ENCODE data around the gene CACTIN. TPM values are rescaled to one million over a fixed set of nuclear protein-coding genes. Genes with fewer than 3 reads are reported as not detected.
"Not testable (repeated sequence)": the region's sequence is repeated elsewhere in the genome, so short reads cannot be mapped to it uniquely, and the experiment has no call there.

The CACTIN gene
- 27.7 TPM for polyA plus RNA-seq (2013, experiment 1 of 2; ENCODE audit: insufficient read length)
- polyA plus RNA-seq (2013, experiment 2 of 2; ENCODE audit: insufficient read length), result 23.1 TPM

DNA sequence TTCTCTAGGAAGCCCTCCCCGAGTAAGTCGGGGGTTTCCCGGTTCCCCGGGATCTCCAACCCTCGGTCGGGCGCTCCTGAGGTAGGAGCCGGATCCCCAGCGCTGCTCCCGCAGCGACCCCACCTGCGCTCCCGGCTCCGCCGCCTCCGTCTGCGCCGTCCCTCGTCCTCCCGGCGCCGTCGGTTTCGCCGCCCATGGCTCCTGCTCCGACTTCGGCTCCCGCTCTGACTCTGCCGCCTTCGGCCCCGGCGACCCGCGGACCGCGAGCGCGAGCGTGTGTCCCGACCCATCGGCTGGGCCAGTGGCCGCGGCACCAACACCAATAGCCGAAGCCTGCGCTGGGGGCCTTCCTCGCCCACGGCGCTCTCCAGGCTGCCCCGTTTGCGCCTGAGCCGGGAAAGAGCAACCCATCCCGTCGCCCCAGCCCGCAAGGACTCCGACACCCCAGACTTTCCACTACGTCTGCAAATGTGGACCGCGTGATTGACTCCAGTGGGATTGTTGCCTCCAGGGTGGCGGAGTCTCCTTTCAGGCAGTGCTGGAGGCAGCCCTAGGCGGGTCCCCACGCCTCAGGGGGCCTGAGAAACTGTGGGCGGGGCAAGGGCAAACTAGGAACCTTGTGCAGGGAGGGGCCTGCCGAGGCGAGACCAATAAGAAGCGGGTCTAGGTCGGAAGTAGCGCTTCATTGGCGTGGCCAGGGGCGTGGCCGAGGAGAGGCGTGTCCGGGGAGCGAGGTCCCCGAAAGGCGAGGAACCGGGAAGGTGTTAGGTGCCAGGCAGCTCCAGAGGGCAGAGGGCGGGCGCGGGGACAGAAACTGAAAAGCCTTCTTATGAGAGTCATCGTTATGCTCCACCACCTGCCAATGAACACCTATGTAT, at the start of gene CACTIN:
Gene CACTIN, minus strand, starts transcription at position 318 of the 878 bp plus-strand sequence. Its CDS starts 28 bp downstream, at position 290.
- DNase-seq, result peak; percentile 99

DNA sequence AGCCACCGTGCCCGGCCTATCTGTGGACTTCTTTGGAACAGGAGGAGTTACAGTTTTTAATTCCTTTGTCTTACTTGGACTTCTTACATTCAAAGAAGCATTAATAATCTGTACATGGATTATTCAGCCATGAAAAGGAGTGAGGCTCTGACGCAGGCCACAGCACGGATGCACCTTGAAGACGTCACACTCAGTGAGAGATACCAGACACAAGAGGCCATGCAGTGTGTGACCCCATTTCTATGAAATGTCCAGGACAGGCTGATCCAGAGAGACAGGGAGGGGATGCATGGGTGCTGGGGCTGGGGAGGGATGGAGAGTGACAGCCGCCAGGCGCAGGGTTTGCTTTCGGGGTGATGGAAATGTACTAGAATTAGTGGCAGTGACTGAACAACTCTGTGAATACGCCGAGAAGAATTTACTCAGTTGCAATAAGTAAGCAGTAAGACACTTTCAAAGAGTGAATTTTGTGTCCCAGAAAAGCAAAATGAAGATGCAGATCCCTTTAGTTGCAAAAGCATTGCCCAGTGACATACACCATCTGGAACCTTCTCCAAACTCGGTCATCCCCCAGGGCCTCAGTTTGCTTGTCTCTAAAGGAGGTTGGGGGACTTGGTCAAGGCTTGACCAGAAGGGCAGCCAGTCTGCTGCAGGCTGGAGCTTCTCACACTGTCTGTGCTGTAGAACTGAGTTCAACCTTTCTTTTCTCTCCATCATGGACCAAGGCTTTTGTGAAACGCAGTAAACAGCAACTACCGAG, 48.4 kb upstream of the CACTIN start:
- DNase-seq, result no peak

DNA sequence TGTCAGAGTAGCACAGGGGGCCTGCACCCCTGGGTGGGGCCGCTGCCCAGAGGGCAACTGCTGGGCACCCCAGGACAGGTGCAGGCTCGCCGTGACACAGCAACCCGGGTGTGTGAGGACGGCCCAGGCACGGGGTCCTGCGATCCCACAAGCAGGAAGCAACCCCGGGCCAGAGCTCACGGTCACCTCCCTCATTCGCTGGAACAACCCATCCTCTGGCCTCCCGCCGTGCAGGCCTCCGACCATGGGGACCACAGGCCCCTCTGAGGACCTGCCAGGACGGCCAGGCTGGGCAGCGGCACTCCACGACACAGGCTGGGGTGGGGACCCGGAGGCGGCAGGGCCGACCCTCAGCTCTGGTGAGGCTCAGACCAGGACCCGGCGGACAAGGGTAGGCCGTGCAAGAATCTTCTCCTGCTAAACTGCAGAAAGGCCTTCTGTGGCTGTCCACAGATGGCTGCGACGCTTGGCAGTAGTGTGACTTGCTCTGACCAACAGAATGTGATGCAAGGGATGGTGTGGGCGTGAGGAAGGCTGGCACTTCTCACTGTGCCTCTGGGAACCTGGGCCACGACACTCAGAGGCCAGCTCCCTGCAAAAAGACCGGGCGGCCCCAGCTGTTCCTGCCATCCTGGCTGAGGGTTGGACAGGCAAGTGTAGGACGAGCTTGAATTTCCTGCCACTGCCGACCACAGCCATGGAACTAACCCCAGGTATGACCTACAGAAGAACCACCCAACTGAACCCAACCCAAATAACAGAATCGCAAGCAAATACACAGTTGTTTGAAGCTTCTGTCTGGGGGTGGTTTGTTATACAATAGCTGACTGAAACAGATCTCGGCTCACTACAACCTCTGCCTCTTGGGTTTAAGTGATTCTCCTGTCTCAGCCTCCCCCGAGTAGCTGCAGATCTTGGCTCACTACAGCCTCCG, 47.2 kb upstream of the CACTIN start:
- DNase-seq, result no peak

DNA sequence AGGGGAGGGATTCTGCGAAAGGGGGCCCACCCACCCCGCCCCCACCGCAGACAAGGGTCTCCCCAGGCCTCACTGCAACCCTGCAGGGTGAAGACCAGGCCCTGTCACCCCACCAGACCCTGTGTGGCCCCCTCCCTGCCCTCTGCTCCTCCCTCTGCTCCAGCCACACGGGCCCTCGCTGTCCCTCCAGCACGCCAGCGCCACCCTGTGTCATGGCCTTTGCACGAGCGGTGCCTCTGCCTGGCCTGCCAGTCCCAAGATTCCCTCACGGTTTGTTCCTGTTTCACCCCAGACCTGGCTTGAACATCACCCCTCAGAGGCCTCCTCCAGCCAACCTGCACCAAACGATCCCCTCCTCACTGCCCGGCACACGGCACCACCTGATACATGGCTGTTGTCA, 46.4 kb upstream of the CACTIN start:
- no peak for DNase-seq

DNA sequence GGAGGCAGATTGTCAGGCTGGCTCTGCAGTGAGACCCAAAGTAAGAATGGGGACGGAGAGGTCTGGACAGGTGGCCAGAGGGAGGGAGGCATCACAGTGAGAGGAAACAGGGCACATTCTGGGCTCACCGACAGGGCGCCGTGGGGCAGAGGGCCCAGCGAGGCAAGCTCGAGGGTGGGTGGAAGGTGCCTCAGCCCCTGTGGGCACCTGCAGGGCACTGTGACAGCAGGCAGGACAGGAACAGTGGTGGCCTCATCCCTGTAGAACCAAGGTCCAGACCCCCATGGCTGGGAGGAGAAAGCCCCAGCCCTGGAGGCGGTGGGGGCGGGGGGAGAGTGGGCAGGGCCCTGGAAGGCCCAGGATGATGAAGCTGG, 46.0 kb upstream of the CACTIN start:
- DNase-seq, result no peak

DNA sequence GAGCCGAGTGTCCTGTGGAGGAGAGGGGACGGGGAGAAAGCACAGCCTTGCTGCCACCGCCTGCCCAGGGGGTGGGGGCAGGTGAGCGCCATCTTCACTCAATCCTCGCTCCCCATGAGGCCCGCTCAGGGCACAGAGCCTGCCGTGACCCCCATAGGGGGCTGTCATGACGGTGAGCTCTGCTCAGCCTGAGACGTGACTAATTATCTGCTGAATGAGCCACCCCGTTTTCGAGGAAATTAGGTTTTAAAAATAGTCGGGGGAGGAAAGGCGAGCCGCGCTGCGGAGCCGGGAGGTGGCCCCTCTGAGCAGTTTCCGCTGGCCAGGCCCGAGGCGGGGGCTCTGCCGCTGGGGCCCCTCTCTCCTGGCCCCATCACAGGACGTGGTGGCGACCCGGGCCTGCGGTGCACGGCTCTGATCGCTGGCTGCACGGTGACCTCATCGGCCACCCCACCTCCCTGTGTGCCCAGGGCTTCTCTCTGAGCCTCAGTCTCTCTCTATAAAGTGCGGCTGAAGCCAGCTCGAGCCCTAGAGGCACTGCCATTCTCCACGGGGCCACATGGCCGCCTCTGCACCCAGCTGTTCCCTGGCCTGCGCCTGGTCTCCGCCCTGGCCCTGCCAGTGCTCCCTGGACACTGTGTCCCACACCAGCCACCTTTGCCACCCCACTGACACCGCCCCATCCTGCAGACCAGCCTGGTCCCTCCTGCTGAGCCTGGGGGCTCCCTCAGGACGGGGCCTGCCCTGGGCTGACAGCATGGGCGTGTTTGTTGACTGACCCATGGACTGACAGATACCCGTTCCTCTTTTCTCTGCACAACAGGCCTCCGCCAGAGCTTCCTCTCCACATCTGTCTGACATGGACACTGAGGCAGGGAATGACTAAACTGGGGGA, 45.3 kb upstream of the CACTIN start:
- no peak for DNase-seq

DNA sequence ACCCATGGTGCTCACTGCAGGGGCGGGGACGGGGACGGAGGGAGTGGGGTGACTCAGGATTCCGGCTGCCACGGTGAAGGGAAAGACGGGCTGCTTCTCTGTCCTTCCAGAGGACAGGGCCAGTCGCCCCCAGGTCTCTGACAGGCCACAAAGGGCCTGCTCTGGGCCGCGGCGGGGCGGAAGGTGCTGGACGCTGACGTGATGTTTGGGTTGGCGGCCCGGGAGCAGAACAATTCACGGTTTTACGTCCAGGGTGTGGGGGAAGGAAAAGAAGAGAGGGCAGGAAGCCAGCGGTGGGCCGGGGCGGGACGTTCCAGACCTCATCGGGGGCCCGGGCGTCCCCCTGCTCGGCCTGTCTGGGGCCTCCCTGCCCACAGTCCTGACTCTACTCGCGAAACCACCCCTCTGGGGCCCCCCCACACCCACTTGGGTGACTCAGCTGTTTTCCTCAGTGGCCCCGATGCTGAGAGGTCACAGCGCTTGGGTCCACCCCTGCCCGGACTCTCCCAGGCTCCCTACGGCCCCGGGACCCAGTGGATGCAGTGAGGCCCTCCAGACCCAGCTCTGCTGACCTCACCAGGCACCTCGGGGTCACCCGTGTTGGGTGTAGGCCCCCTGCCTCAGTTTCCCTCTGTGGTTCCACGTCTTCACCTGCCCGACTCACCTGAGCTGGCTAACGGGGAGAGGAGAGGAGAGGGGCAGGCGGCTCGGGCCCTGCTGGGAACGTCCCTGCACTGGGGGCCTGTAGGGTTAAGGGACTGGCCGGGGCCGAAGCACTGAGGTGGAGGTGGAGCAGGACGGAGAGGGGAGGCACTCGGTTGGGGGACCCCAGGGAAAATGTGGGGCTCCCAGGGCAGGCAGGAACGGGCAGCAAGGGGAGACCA, 44.4 kb upstream of the CACTIN start:
- peak; percentile 19 for DNase-seq

DNA sequence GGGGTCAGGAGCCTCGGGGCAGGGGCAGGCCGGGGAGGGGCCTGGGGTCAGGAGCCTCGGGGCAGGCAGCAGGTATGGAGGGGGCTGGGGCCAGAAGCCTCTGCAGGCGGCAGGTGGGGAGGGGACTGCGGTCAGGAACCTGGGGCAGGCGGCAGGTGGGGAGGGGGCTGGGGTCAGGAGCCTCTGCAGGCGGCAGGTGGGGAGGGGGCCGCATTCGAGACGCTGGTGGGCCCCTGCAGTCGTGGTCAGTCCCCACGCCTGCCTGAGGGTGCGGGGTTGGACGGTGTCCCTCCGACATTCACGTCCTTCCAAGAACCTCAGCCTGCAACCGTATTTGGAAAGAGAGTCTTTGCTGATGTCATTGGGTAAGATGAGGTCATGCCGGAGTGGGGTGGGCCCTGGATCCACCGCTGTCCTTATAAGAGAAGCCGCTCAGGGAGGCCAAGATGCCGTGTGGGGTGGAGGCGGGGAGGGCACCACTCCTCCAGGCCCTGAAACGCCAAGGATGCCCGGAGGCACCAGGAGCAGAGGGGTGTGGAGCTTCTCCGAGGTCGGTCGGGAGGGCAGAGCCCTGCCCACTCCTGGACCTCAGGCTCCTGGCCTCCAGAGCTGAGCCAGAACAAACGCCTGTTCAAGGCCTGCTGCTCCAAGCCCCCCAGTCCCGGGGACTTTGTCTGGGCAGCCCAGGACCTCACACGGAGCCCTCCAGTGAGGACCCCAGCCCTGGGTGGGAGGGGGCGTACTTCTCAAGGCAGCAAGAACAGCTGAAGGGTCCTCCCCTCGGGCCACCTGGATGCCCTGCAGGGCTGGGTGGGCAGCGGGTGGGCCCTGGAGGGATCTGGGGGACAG, 43.6 kb upstream of the CACTIN start:
- peak; percentile 65 for DNase-seq

DNA sequence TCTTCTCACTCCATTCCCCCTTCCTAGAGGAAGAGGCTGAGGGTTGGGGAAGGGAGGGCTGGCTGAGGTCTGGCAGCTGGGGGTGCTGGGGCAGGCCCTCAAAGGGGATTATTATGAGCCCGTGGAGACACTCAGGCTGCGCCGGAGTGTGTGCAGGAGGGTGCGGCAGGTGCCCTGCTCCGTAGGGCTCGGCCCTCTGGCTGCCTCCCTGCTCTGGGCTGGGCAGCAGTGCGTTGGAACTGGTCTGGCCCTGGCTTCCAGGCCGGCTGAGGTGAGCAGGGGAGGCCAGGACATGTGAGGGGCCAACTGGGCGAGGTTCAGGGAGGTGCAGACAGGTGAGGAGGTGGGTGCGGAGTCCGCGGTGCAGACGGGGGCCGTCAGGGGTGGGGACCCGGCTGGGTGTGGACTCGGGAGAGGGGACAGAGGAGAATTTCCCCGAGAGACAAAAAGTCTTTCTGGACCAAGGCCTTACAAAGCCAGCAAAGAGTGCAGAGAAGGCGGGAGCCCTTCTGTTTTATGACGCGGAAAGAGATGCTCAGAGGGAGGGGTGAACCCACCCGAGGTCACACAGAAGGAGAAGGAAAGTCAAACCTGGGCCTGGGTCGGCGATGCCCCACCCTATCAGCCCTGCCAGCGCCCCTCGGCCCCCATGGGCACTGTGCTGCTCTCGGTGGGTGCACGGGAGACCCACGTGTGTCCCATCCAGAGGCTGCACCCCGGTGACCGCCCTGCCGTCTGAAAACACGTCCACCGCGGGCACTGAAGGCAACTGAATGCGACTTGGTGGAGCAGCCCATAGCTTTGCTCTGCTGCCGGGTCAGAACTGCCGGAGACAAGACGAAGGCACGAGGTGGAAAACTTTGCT, 42.7 kb upstream of the CACTIN start:
- DNase-seq, result no peak

DNA sequence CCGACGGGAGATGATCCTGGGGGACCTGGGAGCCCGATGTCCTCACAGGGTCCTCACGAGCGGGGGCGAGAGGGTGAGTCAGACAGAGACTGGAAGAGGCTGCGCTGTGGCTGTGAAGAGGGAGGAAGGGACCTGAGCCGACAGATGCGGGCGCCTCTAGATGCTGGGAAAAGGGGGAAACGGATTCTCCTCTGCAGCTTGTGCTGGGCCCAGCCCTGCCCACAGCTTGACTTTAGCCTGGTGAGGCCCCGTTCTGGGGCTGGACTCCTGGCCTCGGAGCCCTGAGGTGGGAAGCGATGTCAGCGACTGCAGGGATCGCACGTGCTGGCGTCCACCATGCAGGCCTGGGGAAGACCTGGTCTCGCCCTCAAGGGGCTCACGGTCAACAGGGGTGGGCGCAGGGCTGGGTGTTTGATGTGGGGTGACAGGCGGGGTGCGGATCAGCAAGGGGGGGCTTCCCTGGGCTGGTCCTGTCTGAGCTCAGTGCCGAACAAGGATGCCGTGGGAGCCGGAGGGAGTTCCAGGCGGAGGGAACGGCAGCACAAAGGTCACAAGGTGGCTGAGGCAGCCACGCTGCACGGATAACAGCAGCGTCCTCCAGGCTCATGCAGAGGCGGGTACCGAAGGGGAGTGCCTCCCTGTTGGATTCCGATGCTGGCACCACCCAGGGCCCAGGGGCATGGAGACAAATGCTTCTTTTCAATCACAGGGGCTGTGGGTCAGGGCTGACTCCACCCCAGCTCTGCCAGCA, 41.9 kb upstream of the CACTIN start:
- DNase-seq, result no peak

DNA sequence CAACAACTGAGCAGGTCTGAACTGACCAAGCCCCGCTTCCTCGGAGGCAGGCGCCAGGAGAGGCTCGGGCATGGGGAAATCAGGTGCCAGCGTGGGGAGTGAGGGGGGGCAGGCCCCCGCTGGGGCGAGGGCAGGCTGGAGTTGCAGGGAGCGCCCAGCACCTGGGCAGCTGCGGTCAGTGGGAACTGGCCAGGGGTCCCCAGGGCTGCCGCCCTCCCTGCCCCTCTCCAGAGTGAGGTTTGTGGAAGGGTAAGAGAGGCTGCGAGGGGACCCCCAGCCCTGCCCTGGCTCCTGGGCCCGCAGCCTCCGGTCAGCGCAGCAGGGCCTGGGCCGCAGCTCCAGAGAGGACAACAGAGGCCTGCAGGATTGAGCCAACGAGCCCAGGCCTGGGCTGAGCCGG, 41.2 kb upstream of the CACTIN start:
- DNase-seq, result no peak

DNA sequence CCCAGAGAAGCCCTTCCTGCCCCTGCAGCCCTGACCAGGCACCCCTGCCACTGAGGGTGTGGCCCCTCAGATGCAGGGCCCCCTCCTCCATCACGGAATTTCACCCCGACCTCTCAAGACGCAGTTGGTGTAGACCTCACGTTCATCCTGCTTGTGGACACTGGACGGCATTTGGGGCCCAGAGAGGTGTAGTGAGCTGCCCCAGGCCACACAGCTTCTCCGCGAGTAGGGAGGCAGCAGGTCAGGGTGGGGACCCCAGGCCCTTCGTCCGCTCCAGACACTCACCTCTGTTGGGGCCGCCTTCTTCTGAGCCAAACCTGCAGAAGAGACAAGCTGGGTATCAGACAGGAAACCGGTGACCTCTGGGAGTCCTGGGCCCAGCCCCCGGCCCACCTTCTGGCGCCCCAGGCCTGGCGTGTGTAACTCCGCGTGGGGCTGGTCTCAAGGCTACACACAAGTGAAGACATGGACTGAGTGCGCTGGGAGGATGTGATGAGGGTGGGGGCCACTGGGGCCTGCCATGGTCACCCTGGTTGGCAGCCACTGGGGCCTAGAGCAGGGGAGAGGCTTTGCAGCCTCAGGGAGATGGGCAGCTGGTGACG, 40.5 kb upstream of the CACTIN start:
- DNase-seq, result no peak

DNA sequence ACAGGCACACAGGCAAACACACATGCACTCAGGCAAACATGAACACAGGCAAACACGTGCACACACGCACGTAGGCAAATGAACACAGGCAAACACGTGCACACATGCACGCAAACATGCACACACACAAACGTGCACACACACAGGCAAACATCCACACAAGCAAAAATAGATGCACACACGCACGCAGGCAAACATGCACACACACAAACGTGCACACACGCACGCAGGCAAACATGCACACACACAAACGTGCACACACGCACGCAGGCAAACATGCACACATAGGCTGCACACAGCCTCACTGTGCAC, 39.9 kb upstream of the CACTIN start:
- DNase-seq, result not testable (repeated sequence)

DNA sequence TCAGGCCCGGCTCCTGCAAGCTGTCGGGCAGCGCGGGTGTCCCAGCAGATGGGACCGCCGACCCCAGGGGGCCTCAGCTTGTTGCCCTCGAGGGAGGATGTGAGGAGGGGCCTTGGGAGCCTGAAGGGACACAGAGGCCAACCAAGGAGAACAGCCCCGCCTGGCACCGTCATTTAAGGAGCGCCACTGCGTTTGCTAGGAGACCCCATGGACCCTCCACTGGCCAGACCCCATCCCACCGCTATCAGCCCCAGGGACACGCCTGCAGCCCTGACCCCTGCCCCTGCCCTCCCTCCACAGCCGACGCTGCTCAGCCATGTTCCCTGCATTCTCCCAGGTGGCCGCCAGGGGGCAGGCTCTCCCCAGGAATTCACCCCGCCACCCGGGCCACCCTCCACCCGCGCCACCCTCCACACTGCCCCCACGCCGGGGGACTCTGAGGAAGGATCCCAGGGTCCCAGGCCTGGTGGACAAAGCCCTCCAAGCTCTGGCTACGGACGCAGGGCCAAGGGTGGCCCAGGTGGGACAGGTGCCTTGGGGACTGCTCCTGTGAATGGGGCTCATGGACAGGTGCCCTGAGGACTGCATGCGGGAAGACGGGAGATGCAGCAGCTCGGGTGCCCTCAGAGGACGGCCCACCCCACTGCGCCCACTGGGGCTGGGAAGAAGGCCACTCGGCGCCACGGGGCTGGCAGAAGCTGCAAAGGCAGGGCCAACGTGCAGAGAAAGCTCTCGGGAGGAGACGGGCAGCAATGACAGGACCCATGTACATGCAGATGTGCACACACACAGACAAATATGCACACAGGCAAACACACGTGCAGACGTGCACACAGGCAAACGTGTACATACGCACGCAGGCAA, 39.3 kb upstream of the CACTIN start:
- peak; percentile 18 for DNase-seq

DNA sequence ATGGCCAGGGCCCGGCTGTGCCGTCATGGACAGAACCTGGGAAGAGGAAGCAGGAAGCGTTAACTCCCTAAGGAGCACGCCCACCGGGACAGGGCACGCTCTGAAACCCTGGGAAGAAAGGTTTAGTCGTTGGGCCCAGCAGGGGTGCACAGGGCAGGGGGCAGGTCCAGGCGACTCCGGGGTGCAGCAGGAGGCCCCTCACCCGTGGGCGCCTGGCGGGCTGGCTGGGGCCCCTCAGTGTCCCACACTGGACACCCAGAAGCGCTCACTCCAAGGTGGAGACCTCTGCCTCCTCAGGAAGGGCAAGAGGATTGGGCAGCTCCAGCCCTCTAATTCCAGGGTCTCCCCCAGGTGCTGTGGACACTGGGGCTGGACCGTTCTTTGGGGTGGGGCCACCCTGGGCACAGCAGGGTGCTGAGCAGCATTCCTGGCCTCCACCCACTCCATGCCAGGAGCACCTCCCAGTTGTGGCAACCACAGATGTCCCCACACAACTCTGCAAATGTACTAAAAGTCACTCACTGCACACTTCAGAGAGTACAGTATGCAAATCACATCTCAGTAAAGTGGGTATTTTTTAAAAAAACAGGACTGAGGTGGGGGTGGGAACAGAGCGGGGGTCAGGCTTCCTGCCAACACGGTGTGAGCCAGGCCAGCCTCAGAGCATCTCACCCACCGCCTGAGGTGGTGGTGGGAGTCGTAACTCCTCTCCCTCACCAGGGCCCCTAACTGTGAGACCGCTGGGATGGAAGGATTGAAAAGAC, 38.5 kb upstream of the CACTIN start:
- no peak for DNase-seq

DNA sequence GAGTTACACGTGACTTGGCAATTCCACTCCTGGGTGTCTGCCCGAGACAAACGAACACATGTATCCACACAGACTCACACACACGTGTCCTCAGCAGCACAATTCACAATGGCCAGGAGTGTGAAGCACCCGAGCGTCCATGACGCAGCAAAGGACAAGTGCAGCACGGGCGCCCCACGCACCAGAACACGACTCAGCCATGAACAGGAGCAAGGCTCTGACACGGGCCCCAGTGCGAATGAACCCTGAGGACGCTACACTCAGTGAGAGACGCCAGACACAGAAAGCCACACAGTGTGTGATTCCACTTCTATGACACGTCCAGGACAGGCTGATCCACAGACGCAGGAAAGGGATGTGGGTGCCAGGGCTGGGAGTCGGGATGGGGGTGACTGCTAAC, 37.2 kb upstream of the CACTIN start:
- no peak for DNase-seq

Measured in fibroblast of skin of scalp (primary cell).